WI38 (cell line): Measurements from ENCODE around the gene CIDEA.
"Not testable (repeated sequence)": the region's sequence is repeated elsewhere in the genome, so short reads cannot be mapped to it uniquely, and the experiment has no call there.

ENCODE experiments used
- H3K4me3 ChIP-seq: 2 replicates; pipeline ENCODE4 v1.5.1; 2011; ENCODE audit warnings: low read depth, mild to moderate bottlenecking, control low read depth, low read length
- CTCF ChIP-seq: IDR thresholded peaks from 2 replicates; pipeline ENCODE4 v1.5.1; 2012; ENCODE audit warnings: low read depth, mild to moderate bottlenecking, control low read depth, low read length

The CIDEA gene

DNA sequence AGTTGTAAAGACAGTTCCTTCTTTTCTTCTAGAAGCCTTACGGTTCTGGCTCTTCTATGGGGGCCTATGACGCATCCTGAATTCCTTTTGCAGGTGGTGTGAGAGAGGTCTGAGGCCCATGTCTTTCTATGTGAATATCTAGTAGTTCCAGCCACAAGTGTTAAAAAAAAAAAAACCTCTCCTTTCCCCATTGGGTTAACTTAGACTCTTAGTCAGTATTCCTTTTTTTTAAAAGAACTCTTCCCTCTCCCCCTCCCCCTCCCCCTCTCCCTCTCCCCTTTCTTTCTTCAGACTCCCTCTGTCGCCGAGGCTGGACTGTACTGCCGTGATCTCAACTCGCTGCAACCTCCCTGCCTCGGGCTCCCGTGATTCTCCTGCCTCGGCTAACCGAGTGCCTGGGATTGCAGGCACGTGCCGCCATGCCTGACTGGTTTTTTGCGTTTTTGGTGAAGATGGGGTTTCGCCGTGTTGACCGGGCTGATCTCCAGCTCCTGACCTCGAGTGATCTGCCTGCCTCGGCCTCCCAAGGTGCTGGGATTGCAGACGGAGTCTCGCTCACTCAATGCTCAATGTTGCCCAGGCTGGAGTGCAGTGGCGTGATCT is 11.4 kb upstream of the CIDEA start:
- no peak for TF ChIP-seq CTCF
- H3K4me3 ChIP-seq = no peak overlapping the region

DNA sequence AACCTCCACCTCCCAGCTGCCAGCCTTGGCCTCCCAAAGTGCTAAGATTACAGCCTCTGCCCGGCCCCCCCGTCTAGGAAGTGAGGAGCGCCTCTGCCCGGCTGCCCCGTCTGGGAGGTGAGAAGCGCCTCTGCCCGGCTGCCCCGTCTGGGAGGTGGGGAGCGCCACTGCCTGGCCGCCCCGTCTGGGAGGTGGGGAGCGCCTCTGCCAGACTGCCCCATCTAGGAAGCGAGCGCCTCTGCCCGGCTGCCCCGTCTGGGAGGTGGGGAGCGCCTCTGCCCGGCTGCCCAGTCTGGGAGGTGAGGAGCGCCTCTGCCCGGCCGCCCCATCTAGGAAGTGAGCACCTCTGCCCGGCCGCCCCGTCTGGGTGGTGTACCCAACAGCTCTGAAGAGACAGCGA is 10.9 kb upstream of the CIDEA start:
- H3K4me3 ChIP-seq = not testable (repeated sequence)

DNA sequence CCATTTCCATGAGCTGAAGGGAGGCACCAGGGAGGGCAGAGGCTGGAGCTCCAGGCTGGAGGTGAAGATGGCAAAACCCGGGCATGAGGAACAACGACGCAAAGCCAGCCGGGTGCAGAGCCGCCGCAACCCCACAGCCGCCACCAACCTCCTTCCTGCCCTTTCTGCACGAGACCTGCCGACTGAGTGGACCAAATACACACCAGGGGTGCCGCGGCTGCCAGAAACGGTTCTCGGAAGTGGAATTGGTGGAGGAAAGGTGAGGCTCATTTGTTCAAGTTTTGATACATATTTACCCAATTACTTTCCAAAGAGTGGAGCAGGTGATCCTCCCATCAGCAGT is 8.4 kb upstream of the CIDEA start:
- TF ChIP-seq CTCF = no peak
- no peak overlapping the region for H3K4me3 ChIP-seq

- no peak for TF ChIP-seq CTCF
- no peak overlapping the region for H3K4me3 ChIP-seq
Observed at GRCh38 chr18:12246849-12247808, 7.0 kb upstream of the CIDEA start.

DNA sequence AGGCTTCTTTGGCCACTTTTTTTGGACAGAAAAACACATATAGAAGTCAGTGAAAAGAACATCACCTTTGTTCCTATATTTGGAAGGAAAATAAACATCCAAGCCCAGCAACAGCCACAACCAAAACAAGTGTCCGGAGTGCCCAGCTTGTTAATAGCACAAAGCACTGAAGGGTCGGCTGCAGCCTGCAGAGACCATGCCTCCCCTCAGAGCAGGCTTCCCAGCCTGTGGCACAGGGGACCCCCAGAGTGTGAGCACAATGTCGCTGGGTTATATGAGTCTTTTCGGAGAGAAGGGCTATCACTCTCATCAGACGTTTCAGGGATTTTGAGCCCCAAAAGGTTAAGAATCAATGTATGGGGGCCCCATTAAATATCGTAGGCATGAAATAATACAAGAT is 6.2 kb upstream of the CIDEA start:
- no peak overlapping the region for H3K4me3 ChIP-seq
- no peak for TF ChIP-seq CTCF

DNA sequence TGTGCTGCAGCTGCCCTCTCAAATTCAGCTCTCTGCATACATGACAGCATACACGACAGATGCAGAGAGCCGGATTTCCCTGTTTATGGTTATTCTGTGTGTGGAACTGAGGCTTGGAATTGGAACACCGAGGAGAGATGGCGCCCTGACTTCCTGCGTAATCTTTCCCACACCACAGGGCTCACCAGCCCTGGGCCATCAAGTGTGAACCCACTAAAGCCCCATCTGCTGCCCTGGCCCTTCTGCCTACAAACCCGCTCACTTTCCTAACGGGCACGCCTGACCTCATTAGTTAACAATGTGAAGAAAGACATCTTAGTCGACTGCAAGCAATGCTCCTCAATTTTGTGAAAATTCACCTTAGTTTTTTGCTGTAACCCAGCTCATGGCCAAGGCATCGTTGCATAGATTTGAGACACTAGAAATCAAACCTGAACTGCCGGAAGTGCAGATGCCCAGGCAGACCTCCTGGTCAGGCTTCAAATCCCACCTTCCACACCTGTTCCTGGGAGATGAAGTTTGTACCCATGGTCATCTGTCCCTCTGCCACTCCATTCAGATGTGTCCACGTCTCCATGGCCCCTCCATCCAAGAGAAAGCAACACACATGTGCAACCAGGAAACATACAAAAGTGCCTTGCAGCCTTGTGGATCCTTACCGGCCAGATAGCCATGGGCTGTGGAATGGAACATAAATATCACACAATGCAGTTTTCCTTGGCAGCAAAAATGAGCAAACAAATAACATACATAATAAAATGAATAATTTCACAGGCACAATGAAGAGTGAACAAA is 5.0 kb upstream of the CIDEA start:
- H3K4me3 ChIP-seq = no peak overlapping the region
- TF ChIP-seq CTCF = no peak

- no peak for TF ChIP-seq CTCF
- no peak overlapping the region for H3K4me3 ChIP-seq
Observed at GRCh38 chr18:12251311-12251710, 2.9 kb upstream of the CIDEA start.
